Measurements from ENCODE around the gene KRT77.
"Not testable (repeated sequence)": the region's sequence is repeated elsewhere in the genome, so short reads cannot be mapped to it uniquely, and the experiment has no call there.

The KRT77 gene

GRCh38 chr12:52676163-52676562 lies 27.2 kb downstream of the KRT77 start:
- DNase-seq (ENCODE audit: low read depth, low spot score), result no peak

GRCh38 chr12:52675301-52675701 lies 28.0 kb downstream of the KRT77 start:
- no peak for DNase-seq (ENCODE audit: low read depth, low spot score)

DNA sequence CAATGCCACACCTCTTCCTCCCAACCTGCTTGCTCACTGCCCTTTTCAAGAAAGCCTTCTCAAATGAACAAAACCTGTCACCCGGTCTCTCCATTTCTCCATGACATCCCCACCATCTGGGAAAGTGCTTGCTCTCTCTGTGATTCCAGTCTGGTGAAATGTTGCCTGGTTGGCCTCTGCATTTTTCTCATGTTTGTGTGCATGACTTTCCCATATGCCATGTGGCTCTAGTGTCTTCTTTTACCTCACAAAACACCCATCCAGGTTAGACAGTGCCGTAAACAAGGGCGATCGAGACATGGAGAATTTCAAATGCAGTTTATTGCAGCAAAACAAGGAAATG lies 28.9 kb downstream of the KRT77 start:
- no peak for DNase-seq (ENCODE audit: low read depth, low spot score)

GRCh38 chr12:52673713-52674432 lies 29.5 kb downstream of the KRT77 start:
- DNase-seq (ENCODE audit: low read depth, low spot score), result no peak

GRCh38 chr12:52673217-52673616 lies 30.1 kb downstream of the KRT77 start:
- DNase-seq (ENCODE audit: low read depth, low spot score), result no peak

- no peak for DNase-seq (ENCODE audit: low read depth, low spot score)
Measured at GRCh38 chr12:52672321-52672933, 30.9 kb downstream of the KRT77 start.

DNA sequence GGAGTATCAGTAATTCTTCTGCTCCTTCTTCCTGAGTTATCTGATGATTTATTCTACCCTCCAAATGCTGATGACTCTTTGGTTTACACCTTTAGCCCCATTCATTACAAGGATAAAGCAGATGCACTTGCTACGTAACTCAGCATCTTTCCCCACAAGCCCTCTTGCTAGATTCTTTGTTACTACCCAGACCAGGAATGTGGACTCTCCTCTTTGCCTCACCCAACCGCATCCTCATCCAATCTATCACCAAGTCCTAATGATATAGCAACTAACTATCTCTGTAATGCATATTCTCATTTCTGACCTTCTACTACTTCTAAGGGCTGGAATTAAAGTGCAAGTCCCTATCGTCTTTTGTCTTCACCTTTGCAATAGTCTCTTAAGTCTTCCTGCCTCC lies 32.4 kb downstream of the KRT77 start:
- no peak for DNase-seq (ENCODE audit: low read depth, low spot score)

- DNase-seq (ENCODE audit: low read depth, low spot score), result no peak
Measured at GRCh38 chr12:52670506-52670905, 32.8 kb downstream of the KRT77 start.

- not testable (repeated sequence) for DNase-seq (ENCODE audit: low read depth, low spot score)
Measured at GRCh38 chr12:52669941-52670340, 33.4 kb downstream of the KRT77 start.

DNA sequence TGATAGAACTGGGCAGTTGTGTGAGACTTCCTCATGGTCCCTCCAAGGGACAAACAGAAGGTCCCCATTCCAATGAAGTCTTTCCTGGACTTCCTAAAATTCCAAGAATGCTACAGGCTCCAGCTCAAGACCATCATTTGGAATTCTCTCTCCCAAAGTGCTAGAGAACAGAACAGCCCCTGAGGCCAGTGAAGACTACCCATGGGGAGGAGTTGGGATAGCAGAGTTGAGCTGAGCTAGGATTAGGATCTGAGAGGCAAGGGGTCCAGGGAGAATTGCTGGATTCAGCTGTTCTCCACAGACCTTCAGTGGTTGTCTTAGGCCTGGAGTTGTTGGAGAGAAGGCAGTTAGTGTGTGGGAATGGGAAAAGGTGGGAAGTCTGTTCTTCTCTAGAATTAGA lies 33.9 kb downstream of the KRT77 start:
- DNase-seq (ENCODE audit: low read depth, low spot score), result no peak

- DNase-seq (ENCODE audit: low read depth, low spot score), result no peak
Measured at GRCh38 chr12:52667931-52668330, 35.4 kb downstream of the KRT77 start.

DNA sequence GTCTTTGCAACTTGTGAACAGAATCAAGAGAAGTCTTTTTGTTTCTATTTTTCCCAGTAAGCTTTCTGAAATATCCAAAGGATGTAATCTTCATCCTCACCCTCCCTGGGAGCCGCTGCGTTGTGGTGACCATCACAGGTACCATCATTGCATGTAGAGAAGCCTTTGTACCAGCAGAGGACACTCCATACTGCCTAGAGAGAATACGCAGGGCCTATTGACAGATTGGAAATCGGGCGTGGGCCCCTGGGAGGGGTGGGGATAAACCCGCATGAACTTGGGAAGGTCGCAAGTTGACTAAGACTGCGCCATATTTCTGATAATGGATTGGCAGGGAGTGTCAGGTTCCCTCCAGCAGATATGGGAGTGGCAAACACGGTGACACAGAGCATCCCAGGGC lies 35.8 kb downstream of the KRT77 start:
- no peak for DNase-seq (ENCODE audit: low read depth, low spot score)

- no peak for DNase-seq (ENCODE audit: low read depth, low spot score)
Measured at GRCh38 chr12:52666471-52666870, 36.9 kb downstream of the KRT77 start.

DNA sequence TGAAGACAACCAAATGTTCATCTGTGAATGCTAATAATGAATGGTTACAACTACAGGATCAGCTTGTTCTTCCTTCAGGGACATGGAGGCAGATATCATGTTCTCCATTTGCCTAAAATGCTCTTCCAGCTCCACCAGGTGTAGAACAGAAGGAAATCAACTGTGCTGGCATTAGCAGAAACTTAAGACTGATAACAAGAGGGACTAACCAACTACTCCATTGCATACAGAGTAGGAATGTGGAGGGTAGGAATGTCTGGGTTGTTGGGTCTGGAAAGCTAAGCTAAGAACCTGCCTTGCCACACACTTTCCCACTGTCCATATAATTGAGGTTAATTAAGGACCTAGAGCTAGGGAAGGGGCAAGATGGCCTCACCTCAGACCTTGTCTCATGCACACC lies 39.9 kb downstream of the KRT77 start:
- no peak for DNase-seq (ENCODE audit: low read depth, low spot score)

DNA sequence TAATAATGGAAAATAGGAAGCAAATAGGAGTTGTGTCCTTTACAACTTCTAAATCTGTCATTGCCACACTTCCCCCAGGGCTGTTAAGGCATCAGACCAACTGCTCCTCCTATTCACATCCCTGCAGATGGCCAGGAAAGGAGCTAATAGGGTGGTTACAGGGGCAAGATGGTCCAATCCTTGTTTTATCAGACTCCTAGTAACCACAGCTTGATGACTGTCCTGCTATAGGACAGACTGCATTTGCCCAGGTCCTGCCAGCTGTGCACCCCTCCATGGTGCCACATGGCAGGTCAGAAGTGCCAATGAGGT lies 40.5 kb downstream of the KRT77 start:
- DNase-seq (ENCODE audit: low read depth, low spot score), result no peak

GRCh38 chr12:52662093-52662917 lies 41.0 kb downstream of the KRT77 start:
- no peak for DNase-seq (ENCODE audit: low read depth, low spot score)

DNA sequence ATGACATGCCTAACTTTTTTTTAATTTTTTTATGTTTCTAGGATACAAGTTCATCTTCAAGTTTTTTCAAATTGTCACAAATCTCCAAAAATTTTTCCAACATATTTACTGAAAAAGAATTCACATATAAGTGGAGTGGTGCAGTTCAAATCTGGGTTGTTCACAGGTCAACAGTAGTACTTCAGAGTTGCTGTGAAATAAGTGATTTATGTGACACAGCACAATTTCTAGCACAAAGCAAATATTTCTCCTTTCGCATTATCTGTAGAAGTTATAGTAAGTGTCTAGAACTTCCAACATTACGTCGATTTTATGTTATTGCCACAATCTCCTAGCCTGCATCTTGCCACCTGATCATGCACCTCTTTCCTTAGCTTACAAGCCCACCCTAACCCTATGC lies 41.7 kb downstream of the KRT77 start:
- no peak for DNase-seq (ENCODE audit: low read depth, low spot score)

DNA sequence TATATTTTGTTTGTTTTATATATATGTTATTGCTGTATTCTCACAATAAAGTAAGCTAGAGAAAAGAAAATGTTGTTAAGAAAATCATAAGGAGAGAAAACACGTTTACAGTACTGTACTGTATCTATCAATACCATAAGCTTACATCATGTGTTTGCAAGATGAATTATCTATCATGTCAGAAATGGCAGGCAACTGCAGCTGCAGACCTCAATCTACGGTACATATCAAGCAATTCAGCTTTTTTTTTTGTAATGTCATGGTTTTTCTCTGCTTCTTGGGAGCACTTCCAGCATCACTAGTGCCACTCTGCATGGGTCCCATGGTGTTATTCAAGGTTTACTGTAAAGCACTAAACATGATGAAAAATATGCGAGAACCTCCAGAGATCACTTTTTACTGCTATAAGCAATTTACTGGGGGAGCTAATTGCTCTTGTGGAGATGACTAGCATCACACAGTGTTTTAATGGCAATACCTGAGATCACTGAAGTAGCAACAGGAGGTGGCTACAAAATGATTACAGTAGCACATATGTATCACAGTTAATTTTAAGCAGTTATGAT lies 42.3 kb downstream of the KRT77 start:
- DNase-seq (ENCODE audit: low read depth, low spot score), result no peak

DNA sequence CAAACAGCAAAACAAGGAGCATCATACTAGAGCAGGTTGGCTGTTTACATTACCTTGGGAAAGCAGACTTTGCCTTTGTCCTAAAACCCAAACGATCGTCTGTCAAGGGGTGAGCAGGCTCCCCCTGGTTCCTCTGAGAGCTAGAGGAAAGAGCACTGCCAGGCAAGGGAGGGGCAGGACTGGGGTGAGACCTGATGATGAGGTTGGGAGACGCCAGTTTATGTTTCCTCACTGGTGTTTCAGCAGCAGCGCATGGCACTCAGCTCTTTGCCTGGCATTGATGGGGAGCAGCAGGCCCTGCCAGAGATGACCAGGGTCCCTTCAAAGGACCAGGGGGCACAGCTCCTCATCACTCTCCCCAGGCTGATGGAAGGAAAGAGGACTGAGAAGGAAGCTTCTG lies 43.4 kb downstream of the KRT77 start:
- no peak for DNase-seq (ENCODE audit: low read depth, low spot score)

DNA sequence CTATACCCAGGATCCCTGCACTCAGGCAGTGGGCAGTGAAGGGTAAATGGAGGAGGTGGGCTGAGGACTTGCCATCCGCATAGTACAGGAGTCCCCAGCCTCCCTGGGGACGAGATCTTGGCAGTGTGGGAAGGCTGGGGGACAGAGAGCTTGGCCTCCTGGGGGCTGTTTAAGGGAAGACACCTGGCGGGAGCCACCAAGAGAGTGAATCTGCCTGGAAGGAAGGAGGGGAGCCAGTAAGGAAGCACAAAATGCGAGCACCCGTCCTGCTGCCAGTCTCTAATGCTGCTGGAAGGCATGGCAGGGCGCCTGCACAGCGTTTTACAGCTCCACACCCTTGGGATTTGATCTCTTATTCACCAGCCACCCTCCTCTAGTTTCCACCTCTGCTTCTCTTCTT lies 43.9 kb downstream of the KRT77 start:
- DNase-seq (ENCODE audit: low read depth, low spot score), result no peak

- no peak for DNase-seq (ENCODE audit: low read depth, low spot score)
Measured at GRCh38 chr12:52658196-52658595, 45.1 kb downstream of the KRT77 start.

DNA sequence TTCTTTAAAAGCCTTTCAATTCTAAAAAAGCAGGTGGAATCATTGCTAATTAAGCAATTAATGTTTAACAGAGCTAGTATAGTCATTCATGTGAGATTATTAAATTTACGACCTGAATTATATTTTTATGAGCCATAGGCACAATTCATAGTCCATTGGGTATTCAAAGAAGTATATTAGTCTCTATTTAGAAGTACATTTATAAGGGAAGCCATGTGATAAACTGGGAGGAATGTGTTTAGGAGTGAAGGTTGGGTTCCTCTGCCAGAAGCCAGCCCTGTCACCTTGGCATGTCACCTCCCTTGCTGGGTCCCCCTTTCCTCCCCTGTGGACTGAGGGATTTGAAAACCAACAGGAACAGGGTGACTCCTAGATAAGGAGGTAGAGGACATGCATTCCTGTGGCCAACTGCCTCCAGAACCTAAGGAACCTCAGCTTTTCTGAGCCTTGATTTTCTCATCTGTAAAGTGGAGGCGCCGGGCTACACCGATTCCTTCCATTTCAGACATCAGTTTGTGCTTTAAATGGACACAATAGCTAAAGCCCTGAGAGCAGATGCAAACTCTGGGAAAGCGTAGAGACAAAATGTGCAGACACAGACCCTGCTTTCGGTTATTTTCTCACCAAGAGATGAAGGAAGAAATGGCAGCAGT lies 45.9 kb downstream of the KRT77 start:
- no peak for DNase-seq (ENCODE audit: low read depth, low spot score)
